Measurements from ENCODE around the gene EFHD2.
"Not testable (repeated sequence)": the region's sequence is repeated elsewhere in the genome, so short reads cannot be mapped to it uniquely, and the experiment has no call there.

DNA sequence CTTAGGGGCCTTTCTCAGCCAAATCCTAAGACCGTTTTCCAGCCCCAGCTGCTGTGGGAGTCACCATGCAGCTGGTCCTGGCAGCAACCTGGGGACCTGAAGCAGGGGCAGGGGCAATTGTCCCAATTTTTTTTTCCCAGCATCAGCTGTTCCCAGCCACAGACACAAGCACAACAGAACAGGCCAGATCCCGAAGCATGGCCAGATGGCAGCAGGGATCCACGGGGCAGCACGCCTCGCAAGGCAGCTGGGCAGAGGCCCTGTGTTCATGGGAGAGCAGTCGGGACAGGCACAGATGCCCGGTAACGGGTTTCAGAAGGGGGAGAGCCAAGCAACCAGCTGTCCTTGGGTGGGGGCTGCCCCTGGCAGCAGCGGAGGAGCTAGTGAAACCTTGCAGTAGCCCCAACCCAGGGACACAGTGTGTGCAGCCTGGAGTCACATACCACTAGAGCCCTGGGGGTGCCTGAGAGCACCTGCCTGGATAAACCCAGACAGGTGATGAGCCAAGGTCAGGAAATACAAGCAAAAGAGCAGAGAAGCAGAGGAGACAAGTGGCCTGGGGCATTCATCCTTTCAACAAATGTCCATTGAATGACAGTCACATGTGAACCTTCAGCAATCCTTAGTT is 60.2 kb downstream of the EFHD2 start:
- TF ChIP-seq, protein P1, sequence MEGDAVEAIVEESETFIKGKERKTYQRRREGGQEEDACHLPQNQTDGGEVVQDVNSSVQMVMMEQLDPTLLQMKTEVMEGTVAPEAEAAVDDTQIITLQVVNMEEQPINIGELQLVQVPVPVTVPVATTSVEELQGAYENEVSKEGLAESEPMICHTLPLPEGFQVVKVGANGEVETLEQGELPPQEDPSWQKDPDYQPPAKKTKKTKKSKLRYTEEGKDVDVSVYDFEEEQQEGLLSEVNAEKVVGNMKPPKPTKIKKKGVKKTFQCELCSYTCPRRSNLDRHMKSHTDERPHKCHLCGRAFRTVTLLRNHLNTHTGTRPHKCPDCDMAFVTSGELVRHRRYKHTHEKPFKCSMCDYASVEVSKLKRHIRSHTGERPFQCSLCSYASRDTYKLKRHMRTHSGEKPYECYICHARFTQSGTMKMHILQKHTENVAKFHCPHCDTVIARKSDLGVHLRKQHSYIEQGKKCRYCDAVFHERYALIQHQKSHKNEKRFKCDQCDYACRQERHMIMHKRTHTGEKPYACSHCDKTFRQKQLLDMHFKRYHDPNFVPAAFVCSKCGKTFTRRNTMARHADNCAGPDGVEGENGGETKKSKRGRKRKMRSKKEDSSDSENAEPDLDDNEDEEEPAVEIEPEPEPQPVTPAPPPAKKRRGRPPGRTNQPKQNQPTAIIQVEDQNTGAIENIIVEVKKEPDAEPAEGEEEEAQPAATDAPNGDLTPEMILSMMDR (IDR thresholded peaks at IDR 0.05), result not testable (repeated sequence)
- not testable (repeated sequence) for TF ChIP-seq POLR2AphosphoS5 (IDR thresholded peaks at IDR 0.05)
